Activated CD4-positive, alpha-beta T cell treated with anti-CD3 and anti-CD28 coated beads, Interleukin-2, amount 50 U/mL, for 48 hours (primary cell): ENCODE data around the gene OR8D2.
"Not testable (repeated sequence)": the region's sequence is repeated elsewhere in the genome, so short reads cannot be mapped to it uniquely, and the experiment has no call there.

Source experiments
- DNase-seq, 2 experiments: peaks; one replicate each; pipeline ENCODE4 v3.0.0-alpha.2; 2020

The OR8D2 gene

DNA sequence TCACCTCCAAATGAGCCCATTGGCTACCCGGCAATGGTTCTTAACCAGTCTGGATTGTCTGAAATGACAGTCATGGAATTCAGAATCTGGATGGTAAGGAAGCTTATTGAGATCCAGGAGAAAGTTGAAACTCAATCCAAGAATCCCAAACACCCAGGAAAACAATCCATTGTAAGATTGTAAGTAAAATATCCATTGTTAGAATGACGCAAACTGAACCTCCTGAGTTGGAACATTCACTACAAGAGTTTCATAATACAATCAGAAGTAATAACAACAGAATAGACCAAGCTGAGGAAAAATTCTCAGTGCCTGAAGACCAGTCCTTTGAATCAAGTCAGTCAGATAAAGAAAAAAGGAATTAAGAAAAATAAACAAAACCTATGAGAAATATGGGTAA is 41.7 kb downstream of the OR8D2 start:
- no peak for DNase-seq

DNA sequence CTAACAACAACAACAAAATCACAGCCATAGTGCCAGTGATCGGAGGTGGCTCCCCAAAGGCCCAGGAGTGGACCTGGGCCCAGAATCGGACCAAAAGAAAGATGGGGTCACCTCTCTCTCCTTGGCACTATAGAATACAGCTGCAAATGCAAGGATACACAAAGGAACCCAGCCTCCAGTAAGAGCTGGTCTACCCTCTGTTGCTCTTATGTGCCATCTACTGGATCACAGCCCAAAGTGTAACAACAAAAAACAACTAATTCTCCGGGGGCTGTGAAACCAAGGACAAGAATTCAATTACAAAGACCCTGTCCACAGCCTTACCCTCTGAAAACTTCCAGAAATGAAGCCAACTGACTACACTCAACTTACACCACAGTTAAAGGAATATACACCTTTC is 42.2 kb downstream of the OR8D2 start:
- no peak for DNase-seq

DNA sequence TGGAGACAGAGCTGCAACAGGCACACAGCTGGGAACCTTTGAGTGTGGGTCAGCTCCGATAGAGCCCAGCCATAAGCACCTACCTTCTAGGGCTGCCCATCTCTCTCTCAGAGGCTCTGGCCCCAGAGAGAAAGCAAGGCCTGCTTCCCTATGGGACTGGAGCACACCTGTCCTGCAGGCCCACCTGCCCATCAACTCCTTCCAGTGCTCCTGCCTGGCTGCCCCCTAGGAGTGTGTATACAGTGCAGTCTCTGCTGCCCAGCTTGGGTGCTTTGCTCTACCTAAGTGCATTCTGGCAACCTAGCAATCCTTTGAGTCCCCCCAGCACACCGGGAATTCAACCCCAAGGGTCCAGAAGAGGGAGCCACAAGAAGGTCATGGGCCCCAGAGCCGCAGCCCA is 42.8 kb downstream of the OR8D2 start:
- DNase-seq, result no peak

DNA sequence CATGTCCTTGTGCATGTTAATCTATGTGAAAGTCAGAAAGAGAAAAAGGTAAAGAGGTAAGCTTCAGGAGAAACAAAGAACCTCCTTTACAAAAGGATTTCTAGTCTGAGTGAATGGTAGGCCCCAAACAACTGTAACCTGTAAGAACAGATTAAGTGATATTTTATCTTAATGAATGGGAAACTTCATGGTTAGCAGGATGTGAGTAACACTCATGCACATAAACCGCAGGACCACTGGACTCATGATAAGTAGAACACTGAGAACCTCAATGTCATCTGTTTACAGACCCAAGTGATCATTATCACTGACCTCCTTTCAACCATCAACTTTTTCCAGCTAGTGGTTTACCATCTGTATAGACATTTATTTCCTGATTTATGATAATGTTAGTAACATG is 43.9 kb downstream of the OR8D2 start:
- DNase-seq, result no peak

DNA sequence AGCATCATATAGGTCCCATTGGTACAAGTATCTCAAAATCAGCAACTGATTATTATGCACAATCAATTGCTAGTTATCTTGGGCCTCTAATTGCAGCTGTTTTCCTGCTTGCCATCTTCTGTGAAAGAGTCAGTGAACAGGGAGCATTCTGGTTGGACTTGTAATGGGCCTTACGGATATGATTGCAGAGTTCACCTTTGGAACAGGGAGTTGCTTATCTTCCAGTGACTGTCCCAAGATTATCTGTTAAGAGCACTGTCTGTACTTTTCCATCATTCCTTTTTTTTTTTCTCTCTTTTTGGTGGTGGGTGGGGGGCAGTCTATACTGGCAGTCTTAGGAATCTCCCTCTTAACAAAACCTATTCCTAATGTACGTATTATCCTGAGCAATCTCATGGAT is 46.0 kb downstream of the OR8D2 start:
- DNase-seq, result no peak

DNA sequence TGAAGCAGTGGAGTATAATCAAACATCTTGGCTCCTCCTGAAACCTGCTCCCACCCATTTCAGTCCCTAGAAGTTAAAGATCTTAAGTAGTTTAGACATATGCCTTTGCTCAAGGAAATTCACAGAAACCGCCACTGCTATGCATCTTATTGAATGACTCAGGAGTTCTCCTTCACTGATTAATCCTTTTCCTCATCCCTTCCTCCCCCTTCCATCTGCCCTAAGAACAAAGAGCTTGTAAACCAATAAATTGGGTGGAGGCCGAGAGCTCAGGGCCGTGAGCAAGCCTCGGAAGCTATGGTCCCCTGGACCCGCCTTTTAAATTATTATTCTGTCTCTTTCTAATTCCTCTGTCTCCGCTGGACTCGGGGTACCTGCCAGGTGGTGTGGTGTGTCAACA is 49.1 kb downstream of the OR8D2 start:
- DNase-seq, result not testable (repeated sequence)
